BLaER1 treated with 17β-estradiol and CSF1 and Interleukin-3, amounts not matched to agents 10 nM and 100 nM (cell line): ENCODE results near the gene ASTL.

Source experiments
- H3K27ac ChIP-seq, 11 experiments: shearing (Covaris generic); formaldehyde crosslinking; 2 replicates each; pipeline ENCODE4 v1.8.1; 2022
- H3K27me3 ChIP-seq, 11 experiments: shearing (Covaris generic); formaldehyde crosslinking; 2 replicates each; pipeline ENCODE4 v1.8.1; 2022
- H3K36me3 ChIP-seq, 11 experiments: shearing (Covaris generic); formaldehyde crosslinking; 2 replicates each; pipeline ENCODE4 v1.8.1; 2022
- H3K4me1 ChIP-seq, 10 experiments: shearing (Covaris generic); formaldehyde crosslinking; 2 replicates each; pipeline ENCODE4 v1.8.1; 2022
- H3K4me2 ChIP-seq, 11 experiments: shearing (Covaris generic); formaldehyde crosslinking; 2 replicates each; pipeline ENCODE4 v1.8.1; 2022
- H3K4me3 ChIP-seq, 10 experiments: shearing (Covaris generic); formaldehyde crosslinking; 2 replicates each; pipeline ENCODE4 v1.8.1; 2022
- H3K9ac ChIP-seq, 11 experiments: shearing (Covaris generic); formaldehyde crosslinking; 2 replicates each; pipeline ENCODE4 v1.8.1; 2022
- H3K9me3 ChIP-seq, 11 experiments: shearing (Covaris generic); formaldehyde crosslinking; replicated peaks in 1 of 11; 2 replicates each; pipeline ENCODE4 v1.8.1; 2022
- H4K20me1 ChIP-seq, 11 experiments: shearing (Covaris generic); formaldehyde crosslinking; 2 replicates each; pipeline ENCODE4 v1.8.1; 2022
- Cebpa-rat ChIP-seq, 11 experiments: shearing (Covaris generic); IDR thresholded peaks; 2 replicates each; pipeline ENCODE4 v1.8.1; 2022

Gene ASTL

GRCh38 chr2:96176661-96177060 lies 38.4 kb upstream of the ASTL start:
- no peak overlapping the region for H3K4me3 ChIP-seq

GRCh38 chr2:96175951-96176350 lies 37.6 kb upstream of the ASTL start:
- no peak overlapping the region for H3K9ac ChIP-seq
- H3K9me3 ChIP-seq: no peaks in the 10 kb centered on the region
- no peaks in the 10 kb centered on the region for H3K36me3 ChIP-seq
- H3K4me2 ChIP-seq: no peak overlapping the region
- no peaks in the 10 kb centered on the region for H3K27me3 ChIP-seq
- no peak overlapping the region for H3K4me3 ChIP-seq
- 0 out of 22 replicates have a peak, but pooled peaks cover 0 to 3% (median 0%) of the 10 kb centered on the region in 11 experiments for H4K20me1 ChIP-seq
- no peak for TF ChIP-seq Cebpa-rat (IDR thresholded peaks at IDR 0.05)
- peaks cover 0 to 11% (median 6%) of the 10 kb centered on the region in 10 experiments; a peak in 11 of 20 replicates for H3K4me1 ChIP-seq
- H3K27ac ChIP-seq: no peak overlapping the region

More at GRCh38 chr2:96176661-96177060, 38.4 kb upstream of the ASTL start:
- Histone ChIP-seq H3K27ac (no peak overlapping the region), H3K4me2 (no peak overlapping the region), H3K4me1 (peaks cover 0 to 14% (median 9%) of the 10 kb centered on the region in 10 experiments; a peak in 11 of 20 replicates), H3K27me3 (no peaks in the 10 kb centered on the region), H3K36me3 (no peaks in the 10 kb centered on the region), H4K20me1 (peaks cover 0 to 6% (median 0%) of the 10 kb centered on the region in 11 experiments; a peak in 1 of 22 replicates), H3K9me3 (no peaks in the 10 kb centered on the region), H3K9ac (no peak overlapping the region)
- TF ChIP-seq Cebpa-rat (IDR thresholded peaks at IDR 0.05): no peak

GRCh38 chr2:96174251-96175144 lies 36.2 kb upstream of the ASTL start:
- Histone ChIP-seq H3K27ac (no peak overlapping the region), H3K4me3 (no peak overlapping the region), H3K4me2 (no peak overlapping the region), H3K36me3 (no peaks in the 10 kb centered on the region), H4K20me1 (no peaks in the 10 kb centered on the region), H3K9ac (no peak overlapping the region), H3K27me3 (no peaks in the 10 kb centered on the region), H3K9me3 (peaks cover 0 to 7% (median 6%) of the 10 kb centered on the region in 11 experiments; a peak in 15 of 22 replicates), H3K4me1 (peaks cover 0 to 5% (median 0%) of the 10 kb centered on the region in 10 experiments; a peak in 1 of 20 replicates)
- TF ChIP-seq Cebpa-rat (IDR thresholded peaks at IDR 0.05): no peak

- no peaks in the 10 kb centered on the region for H4K20me1 ChIP-seq
- no peak overlapping the region for H3K4me3 ChIP-seq
- no peak overlapping the region for H3K9ac ChIP-seq
- peaks cover 0 to 5% (median 0%) of the 10 kb centered on the region in 10 experiments; a peak in 3 of 20 replicates for H3K4me1 ChIP-seq
- no peaks in the 10 kb centered on the region for H3K36me3 ChIP-seq
- no peaks in the 10 kb centered on the region for H3K27me3 ChIP-seq
- peaks cover 0 to 11% (median 8%) of the 10 kb centered on the region in 11 experiments; a peak in 15 of 22 replicates for H3K9me3 ChIP-seq
- no peak overlapping the region for H3K4me2 ChIP-seq
- no peak for TF ChIP-seq Cebpa-rat (IDR thresholded peaks at IDR 0.05)
- no peak overlapping the region for H3K27ac ChIP-seq
Observed at GRCh38 chr2:96171831-96172230, 33.5 kb upstream of the ASTL start.

- Histone ChIP-seq H3K9me3 (peaks cover 0 to 11% (median 8%) of the 10 kb centered on the region in 11 experiments; a peak in 15 of 22 replicates), H4K20me1 (no peaks in the 10 kb centered on the region), H3K36me3 (no peaks in the 10 kb centered on the region), H3K27me3 (no peaks in the 10 kb centered on the region), H3K9ac (no peak overlapping the region), H3K4me3 (no peak overlapping the region), H3K4me2 (no peak overlapping the region), H3K27ac (no peak overlapping the region), H3K4me1 (peaks cover 0 to 4% (median 0%) of the 10 kb centered on the region in 10 experiments; a peak in 2 of 20 replicates)
- TF ChIP-seq Cebpa-rat (IDR thresholded peaks at IDR 0.05): no peak
Observed at GRCh38 chr2:96170626-96171025, 32.3 kb upstream of the ASTL start.

GRCh38 chr2:96169868-96170507 lies 31.7 kb upstream of the ASTL start:
- Histone ChIP-seq H3K4me2 (no peak overlapping the region), H3K9ac (no peak overlapping the region), H3K4me1 (peaks cover 0 to 5% (median under 1%) of the 10 kb centered on the region in 10 experiments; a peak in 8 of 20 replicates), H3K4me3 (no peak overlapping the region), H3K36me3 (no peaks in the 10 kb centered on the region), H3K9me3 (peaks cover 0 to 11% (median 8%) of the 10 kb centered on the region in 11 experiments; a peak in 15 of 22 replicates), H3K27me3 (no peaks in the 10 kb centered on the region), H3K27ac (no peak overlapping the region), H4K20me1 (no peaks in the 10 kb centered on the region)
- no peak for TF ChIP-seq Cebpa-rat (IDR thresholded peaks at IDR 0.05)

GRCh38 chr2:96167407-96168013 lies 29.2 kb upstream of the ASTL start:
- Histone ChIP-seq H3K9ac (no peak overlapping the region), H3K9me3 (peaks cover 0 to 11% (median 8%) of the 10 kb centered on the region in 11 experiments; a peak in 15 of 22 replicates), H3K4me1 (peaks cover 9 to 28% (median 22%) of the 10 kb centered on the region in 10 experiments), H4K20me1 (no peaks in the 10 kb centered on the region), H3K27ac (no peak overlapping the region), H3K36me3 (no peaks in the 10 kb centered on the region), H3K4me2 (no peak overlapping the region), H3K4me3 (no peak overlapping the region), H3K27me3 (no peaks in the 10 kb centered on the region)
- TF ChIP-seq Cebpa-rat (IDR thresholded peaks at IDR 0.05): no peak

- peaks cover 9 to 28% (median 22%) of the 10 kb centered on the region in 10 experiments for H3K4me1 ChIP-seq
Observed at GRCh38 chr2:96164459-96165184, 26.3 kb upstream of the ASTL start.

More at GRCh38 chr2:96164459-96165184, 26.3 kb upstream of the ASTL start:
- Histone ChIP-seq H3K4me3 (no peak overlapping the region), H3K27me3 (no peaks in the 10 kb centered on the region), H3K27ac (peak overlapping the region in 8 of 11 experiments; percentile 58 to 80 (median 72); a peak in 13 of 22 replicates), H3K4me2 (peak overlapping the region; percentile 7 to 88 (median 73); a peak in 19 of 22 replicates), H3K9ac (peak overlapping the region in 5 of 11 experiments; percentile 40 to 74 (median 71); a peak in 8 of 22 replicates), H3K36me3 (no peaks in the 10 kb centered on the region), H3K9me3 (peaks cover 0 to 15% (median 14%) of the 10 kb centered on the region in 11 experiments; a peak in 17 of 22 replicates), H4K20me1 (no peaks in the 10 kb centered on the region)
- TF ChIP-seq Cebpa-rat (IDR thresholded peaks at IDR 0.05): no peak
